Large intestine (tissue), 3 donors: Measurements from ENCODE around the gene MFSD11. TPM values are rescaled to one million over a fixed set of nuclear protein-coding genes. Genes with fewer than 3 reads are reported as not detected.
"Not testable (repeated sequence)": the region's sequence is repeated elsewhere in the genome, so short reads cannot be mapped to it uniquely, and the experiment has no call there.

Experiments used
- DNase-seq, 2 donors: peaks; one replicate each; pipeline versions ENCODE4 v3.0.0 to v3.0.0-alpha.2; 2013
- H3K27ac ChIP-seq: one replicate; pipeline ENCODE4 v1.5.1; 2013; ENCODE audit warnings: low read length
- H3K27me3 ChIP-seq: 2 replicates; pipeline ENCODE4 v1.6.1; 2013; ENCODE audit warnings: low read length; ENCODE audit not compliant: control insufficient read depth, insufficient read depth
- H3K36me3 ChIP-seq: 2 replicates; pipeline ENCODE4 v1.6.1; 2013; ENCODE audit warnings: low read length; ENCODE audit not compliant: control insufficient read depth, insufficient read depth
- H3K4me1 ChIP-seq: one replicate; pipeline ENCODE4 v1.6.1; 2013; ENCODE audit warnings: low read length; ENCODE audit not compliant: control insufficient read depth, insufficient read depth
- H3K4me3 ChIP-seq: one replicate; pipeline ENCODE4 v1.5.1; 2013; ENCODE audit warnings: low read length
- H3K9me3 ChIP-seq: one replicate; pipeline ENCODE4 v1.6.1; 2013; ENCODE audit warnings: mild to moderate bottlenecking, low read depth, low read length, moderate library complexity; ENCODE audit not compliant: control insufficient read depth
- WGBS: methylation state at CpG from one replicate; pipeline ENCODE4 v1.1.5; 2013; ENCODE audit warnings: low lambda C conversion rate; ENCODE audit not compliant: insufficient coverage; 5-methylcytosine and 5-hydroxymethylcytosine counted together
- polyA plus RNA-seq: library from polyadenylated mRNA; unstranded; fragments of 120-200 nt; gene quantifications from one replicate; pipeline ENCODE4 v1.2.1, GENCODE V29; 2013

MFSD11 gene
- polyA plus RNA-seq, 1 donor = 28.8 TPM

- Histone ChIP-seq H3K4me3 (no peak overlapping the region), H3K36me3 (no peaks in the 10 kb centered on the region), H3K27ac (no peak overlapping the region), H3K9me3 (no peaks in the 10 kb centered on the region), H3K4me1 (no peaks in the 10 kb centered on the region), H3K27me3 (no peaks in the 10 kb centered on the region)
- DNase-seq = no peak
- WGBS = no CpG with 5 or more reads among the region's 9 CpGs
Observed at GRCh38 chr17:76805319-76805718, 67.4 kb downstream of the MFSD11 start.

- H3K4me3 ChIP-seq, H3K27me3 ChIP-seq, H3K27ac ChIP-seq, H3K9me3 ChIP-seq, H3K36me3 ChIP-seq, H3K4me1 ChIP-seq, DNase-seq: not testable (repeated sequence)
- no CpG with 5 or more reads among the region's 32 CpGs for WGBS
Observed at GRCh38 chr17:76806151-76806550, 68.2 kb downstream of the MFSD11 start.

GRCh38 chr17:76806767-76807166 is 68.8 kb downstream of the MFSD11 start:
- H3K36me3 ChIP-seq, H3K27ac ChIP-seq, H3K9me3 ChIP-seq, DNase-seq, H3K4me1 ChIP-seq, H3K27me3 ChIP-seq, H3K4me3 ChIP-seq: not testable (repeated sequence)
- no CpG with 5 or more reads among the region's 4 CpGs for WGBS

- no peaks in the 10 kb centered on the region for H3K36me3 ChIP-seq
- H3K4me3 ChIP-seq = no peak overlapping the region
- H3K27ac ChIP-seq = no peak overlapping the region
- H3K4me1 ChIP-seq = no peaks in the 10 kb centered on the region
- H3K27me3 ChIP-seq = no peaks in the 10 kb centered on the region
- H3K9me3 ChIP-seq = no peaks in the 10 kb centered on the region
- DNase-seq = no peak
- 100% methylated on average over 3 of the region's 4 CpGs for WGBS
Observed at GRCh38 chr17:76808326-76808725, 70.4 kb downstream of the MFSD11 start.

GRCh38 chr17:76810956-76811355 is 73.0 kb downstream of the MFSD11 start:
- H3K4me3 ChIP-seq = no peak overlapping the region
- no peak for DNase-seq
- H3K27ac ChIP-seq = no peak overlapping the region
- H3K9me3 ChIP-seq = no peaks in the 10 kb centered on the region
- WGBS = 72% methylated on average over 2 of the region's 4 CpGs
- no peaks in the 10 kb centered on the region for H3K36me3 ChIP-seq
- no peaks in the 10 kb centered on the region for H3K4me1 ChIP-seq
- no peaks in the 10 kb centered on the region for H3K27me3 ChIP-seq

- WGBS = no CpG with 5 or more reads among the region's 5 CpGs
- no peak overlapping the region for H3K4me3 ChIP-seq
- H3K4me1 ChIP-seq = no peaks in the 10 kb centered on the region
- no peak for DNase-seq
- H3K27ac ChIP-seq = no peak overlapping the region
- no peaks in the 10 kb centered on the region for H3K27me3 ChIP-seq
- no peaks in the 10 kb centered on the region for H3K9me3 ChIP-seq
- H3K36me3 ChIP-seq = no peaks in the 10 kb centered on the region
Observed at GRCh38 chr17:76811834-76812233, 73.9 kb downstream of the MFSD11 start.

GRCh38 chr17:76812263-76812662 is 74.3 kb downstream of the MFSD11 start:
- WGBS = no CpG with 5 or more reads among the region's 4 CpGs
- no peaks in the 10 kb centered on the region for H3K4me1 ChIP-seq

GRCh38 chr17:76812968-76813367 is 75.0 kb downstream of the MFSD11 start:
- DNase-seq = no peak
- H3K27ac ChIP-seq = no peak overlapping the region

More at GRCh38 chr17:76812263-76812662, 74.3 kb downstream of the MFSD11 start:
- H3K27ac ChIP-seq = no peak overlapping the region
- H3K36me3 ChIP-seq = no peaks in the 10 kb centered on the region
- no peaks in the 10 kb centered on the region for H3K9me3 ChIP-seq
- H3K27me3 ChIP-seq = no peaks in the 10 kb centered on the region
- DNase-seq = no peak
- no peak overlapping the region for H3K4me3 ChIP-seq

GRCh38 chr17:76815907-76816589 is 78.1 kb downstream of the MFSD11 start:
- not testable (repeated sequence) for H3K36me3 ChIP-seq, H3K9me3 ChIP-seq, H3K4me3 ChIP-seq, H3K27ac ChIP-seq, H3K4me1 ChIP-seq, H3K27me3 ChIP-seq, DNase-seq
- WGBS = 100% methylated on average over 1 of the region's 9 CpGs

More at GRCh38 chr17:76812968-76813367, 75.0 kb downstream of the MFSD11 start:
- no peak overlapping the region for H3K4me3 ChIP-seq
- no peaks in the 10 kb centered on the region for H3K9me3 ChIP-seq
- no peaks in the 10 kb centered on the region for H3K36me3 ChIP-seq
- H3K27me3 ChIP-seq = no peaks in the 10 kb centered on the region
- no CpG with 5 or more reads among the region's 4 CpGs for WGBS
- no peaks in the 10 kb centered on the region for H3K4me1 ChIP-seq

GRCh38 chr17:76816590-76817135 is 78.7 kb downstream of the MFSD11 start:
- H3K4me1 ChIP-seq = no peaks in the 10 kb centered on the region
- peak in 1 of 2 donors; percentile 32 for DNase-seq
- WGBS = no CpG with 5 or more reads among the region's 8 CpGs

GRCh38 chr17:76820039-76820438 is 82.1 kb downstream of the MFSD11 start:
- Histone ChIP-seq H3K9me3 (no peaks in the 10 kb centered on the region), H3K27ac (no peak overlapping the region), H3K4me1 (no peaks in the 10 kb centered on the region), H3K27me3 (peaks cover 2% of the 10 kb centered on the region), H3K36me3 (no peaks in the 10 kb centered on the region), H3K4me3 (no peak overlapping the region)
- DNase-seq = no peak
- no CpG with 5 or more reads among the region's 1 CpG for WGBS

More at GRCh38 chr17:76816590-76817135, 78.7 kb downstream of the MFSD11 start:
- no peak overlapping the region for H3K4me3 ChIP-seq
- no peaks in the 10 kb centered on the region for H3K36me3 ChIP-seq
- no peaks in the 10 kb centered on the region for H3K9me3 ChIP-seq
- H3K27ac ChIP-seq = no peak overlapping the region
- peaks cover 2% of the 10 kb centered on the region for H3K27me3 ChIP-seq
